RWPE1 (cell line): ENCODE data around the gene CEP128.

ENCODE experiments used
- CTCF ChIA-PET: fragments of 350-600 bp; sonication (Branson Sonifier 250); formaldehyde crosslinking; extraction: SDS; loops from one replicate; lab custom pipeline; 2021; lab: Yijun Ruan, JAX
- POLR2A ChIA-PET: fragments of 400-600 bp; formaldehyde crosslinking; extraction: SDS; loops from one replicate; lab custom pipeline; 2020; ENCODE audit warnings: antibody characterized with exemption; ENCODE audit not compliant: low non-redundant PET; lab: Yijun Ruan, JAX
- DNase-seq: peaks from one replicate; pipeline ENCODE4 v3.0.0; 2012; ENCODE audit warnings: low spot score
- H3K27ac ChIP-seq: fragments of 450-650 bp; 2 replicates; pipeline ENCODE4 v1.5.1; 2017
- CTCF ChIP-seq: fragments of 450-650 bp; conservative IDR thresholded peaks from 2 replicates; pipeline ENCODE4 v1.5.1; 2017; ENCODE audit warnings: low read depth, mild to moderate bottlenecking

CEP128 gene

DNA sequence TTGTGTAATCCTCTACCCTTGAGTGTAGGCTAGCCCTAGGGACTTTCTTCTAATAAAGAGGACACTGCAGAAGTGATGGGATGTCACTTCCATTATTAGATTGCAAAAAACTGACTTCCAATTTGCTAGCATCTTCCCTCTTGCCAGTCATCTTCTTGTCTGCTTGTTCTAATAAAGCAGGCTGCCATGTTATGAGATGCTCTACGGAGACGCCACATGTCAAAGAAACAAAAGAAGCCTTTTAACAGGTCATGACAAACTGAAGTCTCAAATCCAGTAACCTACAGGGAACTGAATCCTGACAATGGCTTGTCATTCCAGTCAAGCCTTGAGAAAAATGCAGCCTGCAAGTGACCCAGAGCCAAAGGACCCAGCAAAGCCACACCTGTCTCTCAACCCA, 76.0 kb downstream of the CEP128 start:
- no peak for DNase-seq
- POLR2A ChIA-PET: no interaction called here
- no peak overlapping the region for H3K27ac ChIP-seq
- TF ChIP-seq CTCF: no peak
- CTCF ChIA-PET: no interaction called here

DNA sequence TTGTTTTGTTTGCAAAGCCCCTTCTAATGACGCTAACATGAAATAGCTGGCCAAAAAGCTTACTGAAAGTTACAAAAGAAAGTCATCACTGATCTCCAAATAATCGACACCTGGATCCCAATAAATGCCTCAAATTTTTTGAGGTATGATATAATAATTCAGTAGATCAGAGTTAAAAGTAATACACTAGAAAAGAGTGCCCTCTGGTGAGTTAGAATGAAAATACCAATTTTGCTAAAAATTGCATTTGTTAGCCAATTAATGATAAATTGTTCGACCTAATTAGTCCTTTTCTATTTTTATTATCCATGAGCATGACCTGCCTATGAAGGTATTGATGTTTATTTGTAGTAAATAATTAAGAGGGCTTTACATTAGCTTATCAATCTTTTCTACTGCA, 78.6 kb downstream of the CEP128 start:
- H3K27ac ChIP-seq: no peak overlapping the region
- peak; percentile 27; the same call in 1 of the 2 replicates for TF ChIP-seq CTCF
- POLR2A ChIA-PET: no interaction called here
- no peak for DNase-seq
- CTCF ChIA-PET: interaction anchor here (0.5 to 0.7 kb wide), 4 partner anchors 149 to 1903 kb away, joined by 3 to 4 read pairs (median 3); no protein-coding TSS in a partner anchor

GRCh38 chr14:80862541-80862940, 79.0 kb downstream of the CEP128 start:
- ChIA-PET POLR2A (no interaction called here), CTCF (interaction anchor here (0.5 kb wide), 1 partner anchor 1928 kb away, joined by 3 read pairs; no protein-coding TSS in a partner anchor)
- no peak for TF ChIP-seq CTCF
- no peak for DNase-seq
- no peak overlapping the region for H3K27ac ChIP-seq

- no peak overlapping the region for H3K27ac ChIP-seq
- DNase-seq: peak; percentile 15
- ChIA-PET CTCF (interaction anchor here (0.6 to 1.7 kb wide), 3 partner anchors 636 to 795 kb away, joined by 3 to 7 read pairs (median 4); no protein-coding TSS in a partner anchor), POLR2A (no interaction called here)
- peak; percentile 54; the same call in 1 of the 2 replicates for TF ChIP-seq CTCF
Observed at GRCh38 chr14:80850197-80850814, 91.2 kb downstream of the CEP128 start.

DNA sequence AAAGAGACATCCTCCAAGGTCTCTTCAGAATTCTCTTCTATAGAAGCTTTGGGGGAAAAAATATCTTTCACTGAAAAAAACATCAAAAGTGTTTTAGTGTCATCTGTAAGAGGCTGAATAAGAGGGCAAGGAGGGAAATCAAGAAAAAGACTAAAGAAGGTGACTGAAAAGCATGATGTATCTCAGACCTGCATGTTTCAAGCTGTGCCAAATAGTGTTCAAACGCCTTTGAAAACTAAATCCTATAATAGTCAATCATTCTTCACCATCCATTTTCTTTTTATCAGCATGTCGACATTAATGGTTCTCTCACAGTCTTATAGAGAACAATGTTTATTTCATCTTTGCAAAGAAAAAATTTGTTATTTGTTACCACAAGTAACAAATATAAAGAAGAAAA, 94.5 kb downstream of the CEP128 start:
- DNase-seq: no peak
- no peak overlapping the region for H3K27ac ChIP-seq
- POLR2A ChIA-PET: no interaction called here
- no peak for TF ChIP-seq CTCF
- CTCF ChIA-PET: interaction anchor here (0.7 kb wide), 1 partner anchor 791 kb away, joined by 3 read pairs; no protein-coding TSS in a partner anchor

GRCh38 chr14:80845856-80846255, 95.7 kb downstream of the CEP128 start:
- POLR2A ChIA-PET: no interaction called here
- no peak overlapping the region for H3K27ac ChIP-seq
- no peak for TF ChIP-seq CTCF
- DNase-seq: no peak
- CTCF ChIA-PET: no interaction called here
